ENCODE data around the gene DSCAML1. TPM values are rescaled to one million over a fixed set of nuclear protein-coding genes. Genes with fewer than 3 reads are reported as not detected.

The DSCAML1 gene
- total and polyA plus RNA-seq, 3 donors from 2014 or later, result 1.6 to 6.1 (median 3.0) TPM

DNA sequence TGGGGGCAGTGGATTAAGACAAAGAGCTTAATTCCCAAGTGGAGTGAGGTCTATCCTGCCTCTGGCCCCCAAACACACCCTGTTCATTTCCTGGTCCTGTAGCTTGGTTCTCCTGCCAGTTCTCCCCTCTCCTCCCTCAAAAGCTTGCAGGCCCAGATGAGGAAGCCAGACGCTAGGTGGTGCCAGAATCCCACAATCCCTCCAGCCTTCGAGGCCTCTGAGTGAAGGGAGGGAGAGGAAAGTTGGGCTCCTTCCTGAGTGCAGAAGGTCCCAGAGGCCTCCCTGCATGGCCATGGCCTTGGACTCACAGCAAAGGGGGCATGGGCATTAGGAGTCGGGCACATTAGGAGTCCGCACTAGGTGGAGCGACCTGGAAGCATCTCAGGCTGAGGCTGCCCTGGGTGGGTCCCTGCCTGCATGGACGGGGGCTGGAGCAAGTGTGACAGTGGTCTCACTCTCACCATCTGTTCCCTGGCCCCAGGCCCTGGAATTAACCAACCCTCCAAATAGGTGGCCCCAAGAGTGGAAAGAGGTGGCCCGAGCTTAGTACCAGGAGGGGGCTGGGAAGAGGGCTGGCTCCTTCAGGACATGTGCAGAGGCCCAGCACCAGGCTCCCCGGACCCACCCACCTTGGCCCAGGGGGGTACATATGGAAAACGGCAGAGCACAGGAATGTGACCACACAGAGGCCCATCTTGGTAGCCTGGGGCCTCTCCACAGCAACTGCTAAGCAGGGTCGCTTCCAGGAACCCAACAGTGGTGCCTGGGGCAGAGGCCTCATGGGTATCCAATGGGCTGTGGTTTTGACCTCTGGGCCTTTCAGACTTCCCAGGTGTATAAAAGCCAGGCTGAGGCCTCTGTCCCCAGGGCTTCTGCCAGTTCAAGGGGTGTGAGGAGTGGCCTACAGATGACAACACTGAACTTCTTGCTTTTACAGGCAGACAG, 22.4 kb upstream of the DSCAML1 start:
- TF ChIP-seq POLR2A (IDR thresholded peaks at IDR 0.05), result no peak
- TF ChIP-seq, protein P1, sequence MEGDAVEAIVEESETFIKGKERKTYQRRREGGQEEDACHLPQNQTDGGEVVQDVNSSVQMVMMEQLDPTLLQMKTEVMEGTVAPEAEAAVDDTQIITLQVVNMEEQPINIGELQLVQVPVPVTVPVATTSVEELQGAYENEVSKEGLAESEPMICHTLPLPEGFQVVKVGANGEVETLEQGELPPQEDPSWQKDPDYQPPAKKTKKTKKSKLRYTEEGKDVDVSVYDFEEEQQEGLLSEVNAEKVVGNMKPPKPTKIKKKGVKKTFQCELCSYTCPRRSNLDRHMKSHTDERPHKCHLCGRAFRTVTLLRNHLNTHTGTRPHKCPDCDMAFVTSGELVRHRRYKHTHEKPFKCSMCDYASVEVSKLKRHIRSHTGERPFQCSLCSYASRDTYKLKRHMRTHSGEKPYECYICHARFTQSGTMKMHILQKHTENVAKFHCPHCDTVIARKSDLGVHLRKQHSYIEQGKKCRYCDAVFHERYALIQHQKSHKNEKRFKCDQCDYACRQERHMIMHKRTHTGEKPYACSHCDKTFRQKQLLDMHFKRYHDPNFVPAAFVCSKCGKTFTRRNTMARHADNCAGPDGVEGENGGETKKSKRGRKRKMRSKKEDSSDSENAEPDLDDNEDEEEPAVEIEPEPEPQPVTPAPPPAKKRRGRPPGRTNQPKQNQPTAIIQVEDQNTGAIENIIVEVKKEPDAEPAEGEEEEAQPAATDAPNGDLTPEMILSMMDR (IDR thresholded peaks at IDR 0.05), result peak; percentile 44 to 55 (median 47)
- Histone ChIP-seq H3K9me3 (no peaks in the 10 kb centered on the region), H3K36me3 (ENCODE audit: low read depth, missing control alignments) (no peaks in the 10 kb centered on the region), H3K27ac (no peak overlapping the region), H3K27me3 (no peaks in the 10 kb centered on the region), H3K4me3 (no peak overlapping the region), H3K4me1 (peaks cover 37% of the 10 kb centered on the region)
- intact Hi-C loops (cut with DNase I; ENCODE audit: low total_unique reads), result loop anchor here (5.0 kb wide), 2 partner anchors 377 to 392 kb away; no protein-coding TSS in a partner anchor
- 53 to 65% methylated on average over 6 to 10 of the region's 10 CpGs for WGBS, 2 donors
- DNase-seq, result peak; percentile 86

DNA sequence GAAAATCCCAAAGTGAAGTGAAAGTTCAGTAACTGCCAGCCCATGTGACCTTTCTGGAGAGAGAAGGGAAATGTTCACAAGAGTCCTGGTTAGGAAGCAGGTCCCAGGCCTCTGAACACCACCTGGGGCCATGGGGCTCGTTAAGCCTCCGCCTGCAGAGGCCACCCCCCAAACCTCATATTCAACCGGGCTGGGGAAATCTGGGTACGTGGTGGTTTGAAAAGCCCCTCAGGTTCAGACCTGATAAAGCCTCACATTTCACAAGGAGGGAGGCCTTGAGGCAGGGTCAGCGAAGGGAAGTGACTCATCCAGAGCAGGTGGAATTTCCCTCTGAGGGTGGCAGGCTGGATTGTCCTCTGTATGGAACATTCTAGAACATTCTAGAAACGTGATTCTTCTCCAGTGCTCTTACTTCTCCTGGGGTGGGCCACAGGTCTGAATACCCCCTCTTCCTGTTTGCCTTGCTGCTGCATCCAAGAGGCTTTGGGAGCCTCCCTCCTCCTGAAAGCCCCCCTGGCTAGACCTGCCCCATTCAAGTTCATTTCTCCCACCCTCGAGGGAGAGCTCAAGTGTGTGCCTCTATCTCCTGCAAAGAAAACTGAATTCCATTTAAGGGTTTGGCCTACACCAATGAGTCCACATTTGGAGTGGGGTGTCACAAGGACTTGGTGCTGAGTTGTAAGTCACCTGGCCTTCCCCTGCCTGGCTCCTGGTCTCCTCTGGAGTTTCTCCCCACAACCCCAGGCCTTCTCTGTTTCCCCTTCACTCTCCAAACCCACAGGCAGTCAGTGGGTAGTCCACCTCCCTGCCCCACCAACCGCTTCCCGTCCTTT, 21.2 kb upstream of the DSCAML1 start:
- no peaks in the 10 kb centered on the region for H3K36me3 ChIP-seq (ENCODE audit: low read depth, missing control alignments)
- DNase-seq, result no peak
- no peaks in the 10 kb centered on the region for H3K9me3 ChIP-seq
- H3K27ac ChIP-seq, result no peak overlapping the region
- no peaks in the 10 kb centered on the region for H3K27me3 ChIP-seq
- WGBS, 2 donors, result 58% methylated on average over 9 of the region's 9 CpGs
- H3K4me1 ChIP-seq, result peaks cover 28% of the 10 kb centered on the region
- H3K4me3 ChIP-seq, result no peak overlapping the region
- TF ChIP-seq, protein P1 (IDR thresholded peaks at IDR 0.05), result no peak
- TF ChIP-seq POLR2A (IDR thresholded peaks at IDR 0.05), result no peak
- intact Hi-C loops (cut with DNase I; ENCODE audit: low total_unique reads), result loop anchor here (5.0 kb wide), 2 partner anchors 376 to 391 kb away; no protein-coding TSS in a partner anchor

DNA sequence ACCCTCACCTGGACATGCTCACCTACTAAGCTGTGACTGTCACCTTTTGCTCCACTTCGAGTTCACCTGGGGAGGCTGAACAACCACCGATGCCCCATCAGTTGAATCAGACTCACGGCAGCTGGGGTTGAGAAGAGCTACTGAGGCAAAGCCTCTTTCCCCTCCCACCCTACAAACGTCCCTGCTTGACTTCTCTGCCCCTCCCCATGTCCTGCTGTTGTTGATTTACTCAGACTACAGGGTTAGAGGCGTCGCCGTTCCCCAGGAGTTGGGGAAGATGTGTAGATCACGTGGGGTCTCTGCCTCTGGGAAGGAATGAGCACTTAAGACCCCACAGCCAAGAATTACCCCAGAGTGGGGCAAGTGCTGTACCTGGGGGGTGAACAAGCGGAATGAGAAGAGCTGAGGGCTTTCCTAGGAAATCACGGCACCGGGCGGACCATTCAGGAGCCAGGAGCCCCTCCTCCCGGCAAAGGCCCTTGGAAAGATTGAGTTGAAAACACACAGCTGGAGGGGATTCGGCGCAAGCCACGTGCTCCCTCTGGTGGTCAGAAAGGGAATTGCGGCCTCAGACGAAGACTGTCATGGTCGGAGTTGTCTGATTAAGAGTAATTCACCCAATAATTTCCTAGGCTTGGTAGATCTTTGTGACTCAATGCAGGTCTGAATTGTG, 20.5 kb upstream of the DSCAML1 start:
- H3K9me3 ChIP-seq, result no peaks in the 10 kb centered on the region
- H3K4me1 ChIP-seq, result peaks cover 28% of the 10 kb centered on the region
- WGBS, 2 donors, result 17 to 18% methylated on average over 13 to 19 of the region's 19 CpGs
- no peak for TF ChIP-seq POLR2A (IDR thresholded peaks at IDR 0.05)
- TF ChIP-seq, protein P1 (IDR thresholded peaks at IDR 0.05), result peak; percentile 99 to 100 (median 100)
- H3K4me3 ChIP-seq, result no peak overlapping the region
- peak; percentile 90 for DNase-seq
- intact Hi-C loops (cut with DNase I; ENCODE audit: low total_unique reads), result loop anchor here (5.0 kb wide), 2 partner anchors 375 to 390 kb away; no protein-coding TSS in a partner anchor
- no peaks in the 10 kb centered on the region for H3K27me3 ChIP-seq
- no peak overlapping the region for H3K27ac ChIP-seq
- H3K36me3 ChIP-seq (ENCODE audit: low read depth, missing control alignments), result no peaks in the 10 kb centered on the region

DNA sequence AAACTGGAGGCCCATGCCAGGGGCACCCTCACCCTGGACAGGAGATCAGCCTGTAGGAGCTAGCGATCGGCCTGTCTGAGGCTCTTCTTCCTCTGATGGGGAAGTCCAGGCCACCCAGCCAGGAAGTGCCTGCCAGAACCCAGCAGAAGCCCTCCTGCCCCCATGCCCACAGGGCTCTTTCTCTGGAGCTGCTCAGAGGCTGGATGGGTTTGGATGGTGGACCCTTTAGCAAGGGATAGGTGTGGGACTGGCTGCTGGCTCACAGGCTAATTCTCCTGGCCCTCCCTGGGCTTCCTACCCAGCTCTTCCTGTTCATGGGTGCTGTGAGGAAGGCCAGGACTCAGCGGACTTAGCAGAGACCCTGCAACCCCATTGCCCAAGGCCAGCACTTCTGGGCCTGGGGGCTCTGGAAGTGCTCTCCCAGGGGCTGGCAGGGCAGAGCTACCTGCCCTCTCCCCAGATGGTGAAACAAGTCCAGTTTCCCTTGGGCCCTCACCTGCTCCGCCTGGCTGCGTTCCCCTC, 19.9 kb upstream of the DSCAML1 start:
- H3K36me3 ChIP-seq (ENCODE audit: low read depth, missing control alignments), result no peaks in the 10 kb centered on the region
- peaks cover 28% of the 10 kb centered on the region for H3K4me1 ChIP-seq
- intact Hi-C loops (cut with DNase I; ENCODE audit: low total_unique reads), result loop anchor here (5.0 kb wide), 2 partner anchors 375 to 390 kb away; no protein-coding TSS in a partner anchor
- no peaks in the 10 kb centered on the region for H3K27me3 ChIP-seq
- no peak for DNase-seq
- no peaks in the 10 kb centered on the region for H3K9me3 ChIP-seq
- no peak overlapping the region for H3K27ac ChIP-seq
- TF ChIP-seq, protein P1 (IDR thresholded peaks at IDR 0.05), result no peak
- no peak for TF ChIP-seq POLR2A (IDR thresholded peaks at IDR 0.05)
- WGBS, 2 donors, result 92 to 96% methylated on average over 4 to 5 of the region's 5 CpGs
- H3K4me3 ChIP-seq, result no peak overlapping the region

Measured in testis (tissue), 3 donors.